AG09319 (cell line): ENCODE data around the gene GNAQ.
"Not testable (repeated sequence)": the region's sequence is repeated elsewhere in the genome, so short reads cannot be mapped to it uniquely, and the experiment has no call there.

ENCODE experiments used
- DNase-seq: peaks from one replicate; pipeline ENCODE4 v3.0.0-alpha.2; 2010; ENCODE audit warnings: low read depth; ENCODE audit errors: extremely low read depth
- TF ChIP-seq, protein P1 (sequence below): IDR thresholded peaks from 2 replicates; pipeline ENCODE4 v1.5.1; 2011; ENCODE audit warnings: low read depth, mild to moderate bottlenecking, inconsistent platforms, low read length, moderate library complexity

GNAQ gene

DNA sequence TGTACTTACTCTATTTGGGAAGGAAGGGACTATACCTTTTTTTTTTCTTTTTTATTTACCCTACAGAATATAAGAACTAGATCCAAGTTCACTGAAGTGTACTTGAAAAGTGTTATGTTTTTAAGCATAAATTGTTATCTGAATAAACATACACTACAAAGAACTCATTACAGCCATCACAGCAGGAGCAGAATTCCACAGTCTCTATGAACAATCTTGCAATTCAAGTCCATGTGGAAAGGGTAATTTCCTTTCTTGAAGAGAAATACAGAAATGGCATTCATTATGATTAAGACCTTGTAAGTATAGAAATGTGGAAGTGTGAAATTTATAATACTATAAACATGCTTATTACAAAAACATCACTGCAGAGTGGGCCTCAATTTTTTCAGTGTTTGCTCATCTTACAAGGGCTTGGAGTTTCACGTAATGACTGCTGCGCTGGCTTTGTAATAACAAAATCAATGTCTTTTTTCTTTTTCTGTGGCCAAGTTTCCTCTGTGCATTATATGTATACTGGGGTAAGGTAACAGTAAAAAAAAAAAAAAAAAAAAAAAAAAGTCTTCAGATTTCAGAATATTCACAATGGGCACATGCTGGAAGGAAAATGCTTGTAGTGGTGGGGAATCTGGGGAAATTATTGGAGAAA lies 306.4 kb downstream of the GNAQ start:
- TF ChIP-seq, protein P1, sequence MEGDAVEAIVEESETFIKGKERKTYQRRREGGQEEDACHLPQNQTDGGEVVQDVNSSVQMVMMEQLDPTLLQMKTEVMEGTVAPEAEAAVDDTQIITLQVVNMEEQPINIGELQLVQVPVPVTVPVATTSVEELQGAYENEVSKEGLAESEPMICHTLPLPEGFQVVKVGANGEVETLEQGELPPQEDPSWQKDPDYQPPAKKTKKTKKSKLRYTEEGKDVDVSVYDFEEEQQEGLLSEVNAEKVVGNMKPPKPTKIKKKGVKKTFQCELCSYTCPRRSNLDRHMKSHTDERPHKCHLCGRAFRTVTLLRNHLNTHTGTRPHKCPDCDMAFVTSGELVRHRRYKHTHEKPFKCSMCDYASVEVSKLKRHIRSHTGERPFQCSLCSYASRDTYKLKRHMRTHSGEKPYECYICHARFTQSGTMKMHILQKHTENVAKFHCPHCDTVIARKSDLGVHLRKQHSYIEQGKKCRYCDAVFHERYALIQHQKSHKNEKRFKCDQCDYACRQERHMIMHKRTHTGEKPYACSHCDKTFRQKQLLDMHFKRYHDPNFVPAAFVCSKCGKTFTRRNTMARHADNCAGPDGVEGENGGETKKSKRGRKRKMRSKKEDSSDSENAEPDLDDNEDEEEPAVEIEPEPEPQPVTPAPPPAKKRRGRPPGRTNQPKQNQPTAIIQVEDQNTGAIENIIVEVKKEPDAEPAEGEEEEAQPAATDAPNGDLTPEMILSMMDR = no peak
- DNase-seq = no peak

DNA sequence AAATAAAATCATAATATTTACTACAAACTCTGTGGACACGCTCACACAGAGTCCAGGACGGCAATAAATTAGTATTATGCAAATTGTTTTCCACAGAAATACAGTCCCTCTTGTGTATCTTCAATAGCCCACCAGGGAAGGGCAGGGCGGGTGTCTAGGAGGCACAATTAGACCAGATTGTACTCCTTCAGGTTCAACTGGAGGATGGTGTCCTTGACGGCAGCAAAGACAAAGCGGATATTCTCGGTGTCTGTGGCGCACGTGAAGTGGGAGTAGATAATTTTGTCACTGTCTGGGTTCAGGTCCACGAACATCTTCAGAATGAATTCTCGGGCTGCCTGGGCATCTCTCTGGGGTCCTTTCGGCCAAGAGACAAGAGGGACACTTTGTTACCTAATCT lies 310.5 kb downstream of the GNAQ start:
- not testable (repeated sequence) for DNase-seq

DNA sequence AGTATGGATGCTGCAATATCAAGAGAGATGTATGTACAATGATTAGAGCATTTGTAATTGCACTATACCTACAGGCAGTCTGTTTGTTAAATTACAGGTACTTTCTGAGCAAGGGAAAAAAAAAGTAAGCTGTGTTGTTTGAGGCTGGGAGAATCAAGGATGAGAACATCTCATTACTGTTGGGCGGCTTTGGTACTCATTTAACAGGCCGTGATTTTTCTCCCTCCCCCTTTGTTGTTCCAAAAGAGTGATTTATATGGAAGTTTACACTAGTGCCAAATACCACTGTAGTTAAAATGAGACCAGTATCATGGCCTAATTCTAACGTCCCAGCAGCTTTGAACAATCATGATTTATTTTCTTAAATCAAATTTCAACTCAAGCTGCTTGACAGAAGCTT lies 312.3 kb downstream of the GNAQ start:
- no peak for DNase-seq

DNA sequence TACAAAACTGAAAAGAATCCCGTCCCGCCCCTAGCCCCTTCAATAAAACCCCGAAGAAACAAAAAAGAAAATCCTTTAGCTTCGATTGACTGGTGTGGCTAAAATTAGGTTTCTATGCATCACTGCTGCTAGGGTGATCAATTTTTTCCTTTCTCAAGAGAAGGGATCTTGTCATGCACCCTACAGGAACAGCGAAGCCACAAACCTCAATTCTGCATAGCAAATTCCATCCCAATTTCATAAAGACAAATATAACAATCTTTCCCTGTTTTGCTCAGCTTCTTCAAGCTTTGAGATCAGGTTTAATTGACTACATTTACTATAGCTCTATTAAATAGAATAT lies 313.3 kb downstream of the GNAQ start:
- DNase-seq = not testable (repeated sequence)

More for the DNA sequence above, 312.3 kb downstream of the GNAQ start:
- TF ChIP-seq, protein P1 = no peak

DNA sequence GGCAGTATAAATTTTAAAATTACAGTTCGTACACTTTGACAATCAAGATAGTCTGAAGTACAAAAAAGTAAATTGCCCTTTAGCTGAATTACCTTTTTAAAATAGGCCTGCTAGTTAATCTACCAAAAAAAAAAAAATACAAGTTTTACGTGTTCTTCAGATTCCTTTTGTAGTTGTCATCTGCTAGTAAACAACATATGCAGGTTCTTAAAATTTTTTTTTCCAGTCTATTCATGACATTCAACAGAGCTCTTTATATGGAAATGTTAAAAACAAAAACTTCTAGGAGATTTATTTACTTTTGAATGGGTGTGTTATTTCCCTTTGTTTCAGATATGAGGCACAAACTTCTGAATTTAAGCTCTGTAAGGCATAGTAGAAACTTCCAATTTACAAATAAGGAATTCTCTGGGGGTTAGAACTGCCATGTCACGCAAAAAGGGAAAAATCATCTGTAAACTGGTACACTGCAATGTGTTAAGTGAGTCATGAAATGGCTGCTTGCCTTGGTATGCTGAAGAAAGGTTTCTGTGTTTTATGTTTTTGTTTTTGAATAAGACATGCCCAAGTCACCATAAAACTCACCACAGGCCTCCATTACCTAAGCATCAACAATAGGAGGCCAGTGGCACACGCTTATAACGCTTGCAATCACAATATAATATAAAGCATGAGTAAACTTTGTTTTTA lies 313.9 kb downstream of the GNAQ start:
- DNase-seq = peak; percentile 31

DNA sequence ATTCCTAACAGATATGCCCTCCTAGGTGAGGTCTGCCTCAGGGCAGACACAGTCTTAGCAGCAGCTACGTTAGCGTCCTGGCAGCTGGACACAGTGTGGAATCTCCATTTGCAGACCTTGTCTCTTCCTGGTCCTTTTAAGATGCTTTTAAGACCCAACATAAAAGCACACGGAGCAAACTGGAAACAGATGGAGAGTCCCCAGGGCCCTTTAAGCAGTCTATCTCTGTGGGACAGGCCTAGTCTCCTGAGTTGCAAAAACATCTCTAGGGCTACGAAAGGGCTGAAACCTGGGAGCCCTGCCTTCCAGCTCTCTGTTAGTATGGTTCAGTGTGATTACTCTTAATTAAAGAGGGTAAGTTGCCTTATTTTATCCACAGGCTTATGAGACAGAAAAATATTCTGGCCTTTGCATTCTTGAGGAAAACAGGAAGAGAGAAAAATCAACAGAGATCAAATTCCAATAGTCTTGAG lies 317.5 kb downstream of the GNAQ start:
- TF ChIP-seq, protein P1 = no peak
- DNase-seq = no peak

DNA sequence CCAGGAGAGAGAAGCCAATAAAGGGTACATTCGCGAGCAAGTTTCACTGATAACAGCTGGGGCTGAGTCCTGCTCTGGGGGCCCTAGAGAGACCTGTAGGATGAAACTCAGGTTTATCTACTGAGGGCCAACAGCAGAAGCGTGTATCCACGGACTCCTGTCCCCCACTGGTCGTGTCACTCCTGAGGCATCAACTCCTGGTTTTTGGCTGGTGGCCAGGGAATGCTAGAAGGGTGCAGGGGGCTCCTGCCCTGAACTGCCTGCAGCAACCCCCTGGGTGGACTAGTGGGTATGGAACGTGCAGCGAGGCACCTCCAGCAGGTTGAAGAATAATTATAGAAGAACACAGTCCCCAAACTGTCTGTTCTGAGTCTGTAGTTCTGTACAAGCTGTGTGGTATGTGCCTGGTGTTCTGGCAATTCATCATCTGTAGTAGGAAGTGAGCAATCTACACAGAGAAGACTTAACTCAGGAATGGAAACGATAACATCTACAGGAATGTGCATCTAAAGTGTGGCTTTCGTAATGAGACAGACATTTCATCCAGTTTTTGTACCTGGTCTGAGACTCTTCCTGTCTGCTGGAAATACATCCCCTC lies 319.0 kb downstream of the GNAQ start:
- DNase-seq = no peak

DNA sequence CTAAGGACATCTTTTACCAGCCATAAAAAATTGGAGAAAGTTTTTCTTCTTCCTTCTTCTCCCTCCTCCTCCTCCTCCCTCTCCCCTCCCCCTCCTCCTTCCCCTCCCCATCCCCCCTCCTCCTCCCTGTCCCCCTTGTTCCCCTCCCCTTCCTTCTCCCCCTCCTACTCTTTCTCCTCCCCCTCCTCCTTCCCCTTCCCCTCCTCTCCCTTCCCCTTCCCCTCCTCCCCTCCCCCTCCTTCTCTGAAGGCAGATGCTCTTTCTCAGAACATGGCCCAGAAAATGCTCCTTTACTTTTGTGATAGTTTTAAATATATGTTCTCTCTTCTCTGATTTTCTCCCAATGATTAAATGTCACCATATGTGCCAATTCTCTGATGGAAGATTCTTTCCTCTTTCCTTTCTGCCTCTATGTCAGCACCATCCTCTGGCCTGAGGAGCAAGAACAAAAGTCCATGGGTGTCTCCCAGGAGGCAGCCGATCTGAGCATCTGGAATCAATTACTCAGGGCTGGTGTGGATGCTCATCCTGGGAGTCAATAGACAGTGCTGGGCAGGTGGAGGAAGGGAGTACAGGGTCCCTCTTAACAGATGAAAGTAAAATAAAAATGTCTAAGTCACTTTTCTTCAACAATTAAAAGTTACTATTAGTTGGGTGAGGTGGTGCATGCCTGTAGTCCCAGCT lies 320.5 kb downstream of the GNAQ start:
- TF ChIP-seq, protein P1 = no peak
- no peak for DNase-seq

More for the DNA sequence above, 319.0 kb downstream of the GNAQ start:
- TF ChIP-seq, protein P1 = no peak
